SK-N-MC (cell line): ENCODE data around the gene NHSL2.

ENCODE experiments used
- EZH2 ChIP-seq: fragments of 200-600 bp; sonication (generic); IDR thresholded peaks from one replicate; pipeline ENCODE4 v1.6.1; 2017; ENCODE audit warnings: antibody characterized with exemption
- FOXP2 ChIP-seq: optimal IDR thresholded peaks from 2 replicates; pipeline ENCODE3; 2011; ENCODE audit warnings: mild to moderate bottlenecking, moderate library complexity; ENCODE audit not compliant: insufficient read depth; ENCODE audit errors: extremely low read length, control extremely low read depth
- POLR2AphosphoS5 ChIP-seq: IDR thresholded peaks from 2 replicates; pipeline ENCODE4 v1.6.1; 2012; ENCODE audit warnings: mild to moderate bottlenecking, low read depth, low read length, borderline replicate concordance

DNA sequence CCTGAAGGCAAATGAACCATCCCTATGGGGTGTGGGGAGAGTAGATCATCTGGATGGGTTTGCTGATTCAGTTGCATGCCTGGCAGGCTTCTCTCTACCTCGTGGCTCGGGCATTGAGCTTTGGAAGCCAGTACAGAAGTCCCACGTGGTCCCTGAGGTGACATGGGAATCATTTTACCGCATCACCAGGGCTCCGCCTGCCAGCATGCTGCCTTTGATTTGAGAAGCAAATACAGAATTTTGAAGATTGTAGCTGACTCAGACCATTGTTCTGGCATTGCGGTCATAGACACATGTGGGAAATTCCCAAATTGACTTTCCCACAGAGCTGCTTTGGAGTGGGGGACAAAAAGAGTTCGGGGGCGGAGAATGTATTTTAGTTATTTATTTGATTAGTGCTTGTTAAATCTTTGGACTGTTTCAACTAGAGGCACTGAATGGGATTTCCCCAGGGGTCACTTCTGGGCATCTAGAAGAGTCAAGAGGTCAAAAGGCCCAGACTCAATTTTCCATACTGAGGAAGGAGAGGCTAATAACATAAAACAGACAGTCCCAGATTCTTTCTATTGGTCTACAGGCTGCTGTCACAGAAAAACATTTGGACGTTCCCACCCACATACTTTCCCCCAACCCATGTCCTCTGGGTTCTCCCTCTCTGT lies 79.3 kb downstream of the NHSL2 start:
- TF ChIP-seq POLR2AphosphoS5 = no peak
- no peak for TF ChIP-seq EZH2
- no peak for TF ChIP-seq FOXP2
